ENCODE results near the gene RTTN.

The RTTN gene

GRCh38 chr18:70183441-70183840 is 22.0 kb downstream of the RTTN start:
- DNase-seq, result peak in 1 of 2 donors; percentile 6
- no peak overlapping the region for H3K4me2 ChIP-seq (ENCODE audit: low read length)
- H3K14ac ChIP-seq (ENCODE audit: low read length), result no peak overlapping the region
- H2BK5ac ChIP-seq (ENCODE audit: low read depth, low read length, poor library complexity), result no peak overlapping the region
- no peaks in the 10 kb centered on the region for H3K27me3 ChIP-seq (ENCODE audit: insufficient read depth, low read length)
- H2BK120ac ChIP-seq (ENCODE audit: insufficient read depth, low read length, poor library complexity), result no peak overlapping the region
- H3K36me3 ChIP-seq (ENCODE audit: control insufficient read depth in 1 of 2, insufficient read depth in 2 of 2, low read length in 2 of 2), result peaks cover 0 to 3% of the 10 kb centered on the region in 2 experiments
- no peak overlapping the region for H3K4ac ChIP-seq (ENCODE audit: low read depth, low read length)
- H2BK12ac ChIP-seq (ENCODE audit: low read length), result no peak overlapping the region
- no peak overlapping the region for H3K4me3 ChIP-seq (ENCODE audit: low read depth, low read length)
- H3K27ac ChIP-seq (ENCODE audit: low read depth, low read length), result no peak overlapping the region
- H3K4me1 ChIP-seq (ENCODE audit: control insufficient read depth in 1 of 2, insufficient read depth in 2 of 2, low read length in 2 of 2), result no peaks in the 10 kb centered on the region
- no peak overlapping the region for H2AK5ac ChIP-seq (ENCODE audit: low read length)
- H3K9me3 ChIP-seq (ENCODE audit: insufficient read depth, low read depth, low read length), result no peaks in the 10 kb centered on the region
- H3K23ac ChIP-seq (ENCODE audit: low read length), result no peak overlapping the region
- H4K91ac ChIP-seq (ENCODE audit: low read depth, low read length), result no peak overlapping the region
- WGBS (ENCODE audit: extremely low coverage, insufficient coverage, insufficient read length), result no CpG with 5 or more reads among the region's 2 CpGs
- no peak overlapping the region for H3K9ac ChIP-seq (ENCODE audit: low read length)
- no peak overlapping the region for H2AFZ ChIP-seq (ENCODE audit: insufficient read depth, low read length, poor library complexity)
- no peak overlapping the region for H4K8ac ChIP-seq (ENCODE audit: low read depth, low read length)
- no peak overlapping the region for H4K12ac ChIP-seq (ENCODE audit: low read depth, low read length)
- H3K79me2 ChIP-seq (ENCODE audit: control insufficient read depth, insufficient read depth, low read length, poor library complexity), result no peaks in the 10 kb centered on the region
- H3K79me1 ChIP-seq (ENCODE audit: low read length), result no peaks in the 10 kb centered on the region
- H3K18ac ChIP-seq (ENCODE audit: low read length), result no peak overlapping the region

- Histone ChIP-seq H3K14ac (ENCODE audit: low read length) (no peak overlapping the region), H2AK5ac (ENCODE audit: low read length) (no peak overlapping the region), H2BK5ac (ENCODE audit: low read depth, low read length, poor library complexity) (no peak overlapping the region), H3K9ac (ENCODE audit: low read length) (no peak overlapping the region), H2BK120ac (ENCODE audit: insufficient read depth, low read length, poor library complexity) (no peak overlapping the region), H3K4ac (ENCODE audit: low read depth, low read length) (no peak overlapping the region), H3K4me3 (ENCODE audit: low read depth, low read length) (no peak overlapping the region), H4K91ac (ENCODE audit: low read depth, low read length) (no peak overlapping the region), H3K36me3 (ENCODE audit: control insufficient read depth in 1 of 2, insufficient read depth in 2 of 2, low read length in 2 of 2) (peaks cover 0 to 3% of the 10 kb centered on the region in 2 experiments), H3K18ac (ENCODE audit: low read length) (no peak overlapping the region), H4K8ac (ENCODE audit: low read depth, low read length) (no peak overlapping the region), H3K4me2 (ENCODE audit: low read length) (no peak overlapping the region), H3K79me2 (ENCODE audit: control insufficient read depth, insufficient read depth, low read length, poor library complexity) (no peaks in the 10 kb centered on the region), H3K9me3 (ENCODE audit: insufficient read depth, low read depth, low read length) (no peaks in the 10 kb centered on the region), H4K12ac (ENCODE audit: low read depth, low read length) (no peak overlapping the region), H2AFZ (ENCODE audit: insufficient read depth, low read length, poor library complexity) (no peak overlapping the region), H3K23ac (ENCODE audit: low read length) (no peak overlapping the region), H3K27me3 (ENCODE audit: insufficient read depth, low read length) (no peaks in the 10 kb centered on the region), H3K27ac (ENCODE audit: low read depth, low read length) (no peak overlapping the region), H3K4me1 (ENCODE audit: control insufficient read depth in 1 of 2, insufficient read depth in 2 of 2, low read length in 2 of 2) (no peaks in the 10 kb centered on the region), H3K79me1 (ENCODE audit: low read length) (no peaks in the 10 kb centered on the region), H2BK12ac (ENCODE audit: low read length) (no peak overlapping the region)
- peak in 1 of 2 donors; percentile 31 for DNase-seq
These were observed 22.9 kb downstream of the RTTN start for GRCh38 chr18:70182548-70182947.

- no peak overlapping the region for H4K8ac ChIP-seq (ENCODE audit: low read depth, low read length)
- no peak overlapping the region for H2BK120ac ChIP-seq (ENCODE audit: insufficient read depth, low read length, poor library complexity)
- peaks cover 0 to 3% of the 10 kb centered on the region in 2 experiments for H3K36me3 ChIP-seq (ENCODE audit: control insufficient read depth in 1 of 2, insufficient read depth in 2 of 2, low read length in 2 of 2)
- H3K9ac ChIP-seq (ENCODE audit: low read length), result no peak overlapping the region
- DNase-seq, result peak in 1 of 2 donors; percentile 28
- H4K12ac ChIP-seq (ENCODE audit: low read depth, low read length), result no peak overlapping the region
- H3K79me1 ChIP-seq (ENCODE audit: low read length), result no peaks in the 10 kb centered on the region
- no peak overlapping the region for H3K18ac ChIP-seq (ENCODE audit: low read length)
- H3K4me1 ChIP-seq (ENCODE audit: control insufficient read depth in 1 of 2, insufficient read depth in 2 of 2, low read length in 2 of 2), result no peaks in the 10 kb centered on the region
- H3K23ac ChIP-seq (ENCODE audit: low read length), result no peak overlapping the region
- no peak overlapping the region for H3K4ac ChIP-seq (ENCODE audit: low read depth, low read length)
- H3K4me2 ChIP-seq (ENCODE audit: low read length), result no peak overlapping the region
- H3K9me3 ChIP-seq (ENCODE audit: insufficient read depth, low read depth, low read length), result no peaks in the 10 kb centered on the region
- no peak overlapping the region for H2BK12ac ChIP-seq (ENCODE audit: low read length)
- no peak overlapping the region for H2BK5ac ChIP-seq (ENCODE audit: low read depth, low read length, poor library complexity)
- no peak overlapping the region for H4K91ac ChIP-seq (ENCODE audit: low read depth, low read length)
- no peak overlapping the region for H2AFZ ChIP-seq (ENCODE audit: insufficient read depth, low read length, poor library complexity)
- H3K14ac ChIP-seq (ENCODE audit: low read length), result no peak overlapping the region
- no peaks in the 10 kb centered on the region for H3K27me3 ChIP-seq (ENCODE audit: insufficient read depth, low read length)
- H3K79me2 ChIP-seq (ENCODE audit: control insufficient read depth, insufficient read depth, low read length, poor library complexity), result no peaks in the 10 kb centered on the region
- H2AK5ac ChIP-seq (ENCODE audit: low read length), result no peak overlapping the region
- no peak overlapping the region for H3K4me3 ChIP-seq (ENCODE audit: low read depth, low read length)
- no peak overlapping the region for H3K27ac ChIP-seq (ENCODE audit: low read depth, low read length)
These were observed 23.8 kb downstream of the RTTN start for GRCh38 chr18:70181725-70182124.

GRCh38 chr18:70181015-70181414 is 24.5 kb downstream of the RTTN start:
- no peak overlapping the region for H4K8ac ChIP-seq (ENCODE audit: low read depth, low read length)
- no peak overlapping the region for H3K27ac ChIP-seq (ENCODE audit: low read depth, low read length)
- H3K9me3 ChIP-seq (ENCODE audit: insufficient read depth, low read depth, low read length), result no peaks in the 10 kb centered on the region
- no peaks in the 10 kb centered on the region for H3K4me1 ChIP-seq (ENCODE audit: control insufficient read depth in 1 of 2, insufficient read depth in 2 of 2, low read length in 2 of 2)
- no peak overlapping the region for H2BK12ac ChIP-seq (ENCODE audit: low read length)
- H3K4me2 ChIP-seq (ENCODE audit: low read length), result no peak overlapping the region
- H3K4ac ChIP-seq (ENCODE audit: low read depth, low read length), result no peak overlapping the region
- H2AK5ac ChIP-seq (ENCODE audit: low read length), result no peak overlapping the region
- H3K14ac ChIP-seq (ENCODE audit: low read length), result no peak overlapping the region
- no peak overlapping the region for H4K91ac ChIP-seq (ENCODE audit: low read depth, low read length)
- no peak overlapping the region for H3K23ac ChIP-seq (ENCODE audit: low read length)
- no peak overlapping the region for H2AFZ ChIP-seq (ENCODE audit: insufficient read depth, low read length, poor library complexity)
- no peaks in the 10 kb centered on the region for H3K27me3 ChIP-seq (ENCODE audit: insufficient read depth, low read length)
- WGBS (ENCODE audit: extremely low coverage, insufficient coverage, insufficient read length), result no CpG with 5 or more reads among the region's 1 CpG
- no peak overlapping the region for H2BK120ac ChIP-seq (ENCODE audit: insufficient read depth, low read length, poor library complexity)
- H2BK5ac ChIP-seq (ENCODE audit: low read depth, low read length, poor library complexity), result no peak overlapping the region
- H3K79me1 ChIP-seq (ENCODE audit: low read length), result no peaks in the 10 kb centered on the region
- no peak overlapping the region for H3K4me3 ChIP-seq (ENCODE audit: low read depth, low read length)
- H3K79me2 ChIP-seq (ENCODE audit: control insufficient read depth, insufficient read depth, low read length, poor library complexity), result no peaks in the 10 kb centered on the region
- H3K9ac ChIP-seq (ENCODE audit: low read length), result no peak overlapping the region
- peaks cover 0 to 3% of the 10 kb centered on the region in 2 experiments for H3K36me3 ChIP-seq (ENCODE audit: control insufficient read depth in 1 of 2, insufficient read depth in 2 of 2, low read length in 2 of 2)
- peak; percentile 35 to 92 for DNase-seq
- no peak overlapping the region for H4K12ac ChIP-seq (ENCODE audit: low read depth, low read length)
- H3K18ac ChIP-seq (ENCODE audit: low read length), result no peak overlapping the region
